H1 (cell line): Measurements from ENCODE around the gene TAF13. TPM values are rescaled to one million over a fixed set of nuclear protein-coding genes. Genes with fewer than 3 reads are reported as not detected.

ENCODE experiments used
- CTCF ChIA-PET: fragments of 300-600 bp; sonication (Branson Sonifier 250); formaldehyde crosslinking; loops from one replicate; lab custom pipeline; 2021; ENCODE audit not compliant: partially characterized antibody; lab: Charles Lee
- POLR2A ChIA-PET: fragments of 300-600 bp; sonication (Branson Sonifier 250); formaldehyde crosslinking; loops from one replicate; lab custom pipeline; 2021; ENCODE audit warnings: inconsistent platforms; ENCODE audit not compliant: partially characterized antibody; lab: Charles Lee
- DNase-seq, 2 experiments: peaks; one replicate each; pipeline versions ENCODE4 v3.0.0 to v3.0.0-alpha.2; 2010 to 2022; ENCODE audit warnings: low spot score in 2 of 2, low read depth in 1 of 2, mixed read lengths in 1 of 2
- FAIRE-seq: peaks from 2 replicates; lab custom pipeline; 2011; peaks lifted over from hg19 to GRCh38; lab: Jason Lieb, UNC
- H2AFZ ChIP-seq: 2 replicates; pipeline ENCODE4 v1.8.1; 2012; ENCODE audit warnings: low read length, inconsistent platforms
- H2AK5ac ChIP-seq: 2 replicates; pipeline ENCODE4 v1.6.1; 2013; ENCODE audit warnings: low read depth, low read length
- H2BK120ac ChIP-seq: replicated peaks from 2 replicates; pipeline ENCODE3; 2013; ENCODE audit warnings: low read depth, low read length, inconsistent platforms
- H2BK12ac ChIP-seq: 2 replicates; pipeline ENCODE4 v1.6.1; 2013; ENCODE audit warnings: low read depth, low read length
- H2BK15ac ChIP-seq: 2 replicates; pipeline ENCODE4 v1.6.1; 2013; ENCODE audit warnings: low read length
- H2BK20ac ChIP-seq: 2 replicates; pipeline ENCODE4 v1.6.1; 2013; ENCODE audit warnings: low read length
- H2BK5ac ChIP-seq: 2 replicates; pipeline ENCODE4 v1.6.1; 2013; ENCODE audit warnings: low read depth, low read length
- H3K14ac ChIP-seq: 2 replicates; pipeline ENCODE4 v1.6.1; 2013; ENCODE audit warnings: inconsistent platforms; ENCODE audit not compliant: insufficient read length
- H3K18ac ChIP-seq: 2 replicates; pipeline ENCODE4 v1.6.1; 2013; ENCODE audit warnings: low read length; ENCODE audit errors: extremely low read depth
- H3K23ac ChIP-seq: 2 replicates; pipeline ENCODE4 v1.6.1; 2013; ENCODE audit warnings: inconsistent platforms; ENCODE audit not compliant: insufficient read length
- H3K23me2 ChIP-seq: 2 replicates; pipeline ENCODE4 v1.6.1; 2013; ENCODE audit warnings: low read depth, low read length
- H3K27ac ChIP-seq: 2 replicates; pipeline ENCODE4 v1.6.1; 2011; ENCODE audit warnings: low read depth, low read length, inconsistent platforms
- H3K27me3 ChIP-seq, 4 experiments: replicated peaks in 1 of 4; 1 replicate in 1 of 4; 2 replicates in 3 of 4; pipeline versions ENCODE4 v1.6.1 to v1.8.1; 2011 to 2013; ENCODE audit warnings: low read length in 3 of 4, mild to moderate bottlenecking in 3 of 4, inconsistent platforms in 2 of 4, mixed read lengths in 2 of 4, moderate library complexity in 1 of 4; ENCODE audit not compliant: control insufficient read depth in 3 of 4, insufficient read depth in 3 of 4; ENCODE audit errors: extremely low read depth in 1 of 4
- H3K36me3 ChIP-seq, 4 experiments: 2 replicates each; pipeline versions ENCODE4 v1.6.1 to v1.8.1; 2011 to 2013; ENCODE audit warnings: mild to moderate bottlenecking in 4 of 4, low read length in 3 of 4, moderate library complexity in 2 of 4, control low read depth in 1 of 4, inconsistent platforms in 1 of 4; ENCODE audit not compliant: insufficient read depth in 4 of 4, control insufficient read depth in 2 of 4
- H3K4ac ChIP-seq: replicated peaks from 2 replicates; pipeline ENCODE3; 2013; ENCODE audit warnings: low read length, low read depth, mixed read lengths, inconsistent platforms; ENCODE audit not compliant: insufficient read length
- H3K4me1 ChIP-seq, 4 experiments: replicated peaks in 1 of 4; 1 replicate in 1 of 4; 2 replicates in 3 of 4; pipeline versions ENCODE4 v1.6.1 to v1.8.1; 2011 to 2013; ENCODE audit warnings: low read length in 3 of 4, inconsistent platforms in 2 of 4, mixed read lengths in 1 of 4; ENCODE audit not compliant: insufficient read depth in 4 of 4, control insufficient read depth in 3 of 4
- H3K4me2 ChIP-seq, 2 experiments: 2 replicates each; pipeline versions ENCODE4 v1.6.1 to v1.8.1; 2011 to 2013; ENCODE audit warnings: low read depth in 2 of 2, low read length in 2 of 2, control low read depth in 1 of 2, inconsistent platforms in 1 of 2, mild to moderate bottlenecking in 1 of 2; ENCODE audit not compliant: insufficient read depth in 1 of 2
- H3K4me3 ChIP-seq, 4 experiments: fragments of 200-600, 300-600 bp in 1 of 4; sonication (generic), shearing (Covaris generic), sonication (Bioruptor Twin) in 1 of 4; 2 replicates each; pipeline versions ENCODE4 v1.5.1 to v1.8.1; 2011 to 2016; ENCODE audit warnings: low read length in 4 of 4, low read depth in 3 of 4, control low read depth in 2 of 4, inconsistent platforms in 2 of 4, mild to moderate bottlenecking in 2 of 4, mixed read lengths in 1 of 4, moderate library complexity in 1 of 4; ENCODE audit not compliant: insufficient read depth in 2 of 4; ENCODE audit errors: extremely low read depth in 1 of 4
- H3K56ac ChIP-seq: replicated peaks from 2 replicates; pipeline ENCODE3; 2013; ENCODE audit warnings: low read depth, mild to moderate bottlenecking, mixed read lengths, low read length, inconsistent platforms; ENCODE audit not compliant: insufficient read length
- H3K79me1 ChIP-seq: 2 replicates; pipeline ENCODE4 v1.6.1; 2013; ENCODE audit warnings: low read depth, low read length, control low read depth
- H3K79me2 ChIP-seq, 2 experiments: 2 replicates each; pipeline versions ENCODE4 v1.6.1 to v1.8.1; 2012 to 2013; ENCODE audit warnings: low read length in 2 of 2, mild to moderate bottlenecking in 2 of 2, inconsistent platforms in 1 of 2; ENCODE audit not compliant: insufficient read depth in 2 of 2, control insufficient read depth in 1 of 2
- H3K9ac ChIP-seq, 4 experiments: replicated peaks in 1 of 4; 1 replicate in 1 of 4; 2 replicates in 3 of 4; pipeline versions ENCODE4 v1.6.1 to v1.8.1; 2011 to 2013; ENCODE audit warnings: low read depth in 3 of 4, low read length in 3 of 4, control low read depth in 2 of 4, mild to moderate bottlenecking in 2 of 4, moderate library complexity in 2 of 4, inconsistent platforms in 1 of 4; ENCODE audit errors: extremely low read depth in 1 of 4
- H3K9me3 ChIP-seq, 2 experiments: 2 replicates each; pipeline versions ENCODE4 v1.6.1 to v1.8.1; 2012 to 2013; ENCODE audit warnings: mild to moderate bottlenecking in 2 of 2, moderate library complexity in 2 of 2, control low read depth in 1 of 2, inconsistent platforms in 1 of 2, low read depth in 1 of 2, low read length in 1 of 2, mixed read lengths in 1 of 2; ENCODE audit not compliant: insufficient read depth in 2 of 2
- H4K20me1 ChIP-seq, 2 experiments: replicated peaks in 1 of 2; 2 replicates each; pipeline versions ENCODE3 to v1.8.1; 2011 to 2013; ENCODE audit warnings: inconsistent platforms in 2 of 2, low read length in 2 of 2, mild to moderate bottlenecking in 1 of 2; ENCODE audit not compliant: insufficient read depth in 2 of 2, control insufficient read depth in 1 of 2
- H4K5ac ChIP-seq: 2 replicates; pipeline ENCODE4 v1.6.1; 2013; ENCODE audit warnings: low read length, low read depth, mixed read lengths, inconsistent platforms; ENCODE audit not compliant: insufficient read length
- H4K8ac ChIP-seq: 2 replicates; pipeline ENCODE4 v1.8.0; 2013; ENCODE audit warnings: mild to moderate bottlenecking, moderate library complexity, low read length, inconsistent platforms; ENCODE audit not compliant: insufficient read depth; ENCODE audit errors: extremely low read depth
- H4K91ac ChIP-seq: replicated peaks from 2 replicates; pipeline ENCODE3; 2013; ENCODE audit warnings: low read length, mixed read lengths, inconsistent platforms; ENCODE audit not compliant: insufficient read length
- CTCF ChIP-seq, 3 experiments: IDR thresholded peaks; 1 replicate in 2 of 3; 2 replicates in 1 of 3; pipeline versions ENCODE4 v1.5.1 to v1.6.1; 2011; ENCODE audit warnings: low read length in 3 of 3, mild to moderate bottlenecking in 3 of 3, inconsistent platforms in 2 of 3, low read depth in 1 of 3, moderate library complexity in 1 of 3; ENCODE audit not compliant: insufficient read depth in 1 of 3; ENCODE audit errors: control extremely low read depth in 1 of 3
- GTF2F1 ChIP-seq: IDR thresholded peaks from 2 replicates; pipeline ENCODE4 v1.6.1; 2012; ENCODE audit warnings: low read depth, low read length, improper control_type of control experiment, borderline replicate concordance
- KDM4A ChIP-seq: IDR thresholded peaks from one replicate; pipeline ENCODE4 v1.7.1; 2012; ENCODE audit warnings: low read depth, mild to moderate bottlenecking, moderate library complexity, low read length, inconsistent platforms; ENCODE audit not compliant: severe bottlenecking
- SUZ12 ChIP-seq: fragments of 200-600 bp; sonication (generic); IDR thresholded peaks from 2 replicates; pipeline ENCODE4 v1.6.1; 2012; ENCODE audit warnings: mild to moderate bottlenecking, inconsistent platforms, low read length, moderate library complexity, mixed read lengths
- TCF12 ChIP-seq: IDR thresholded peaks from 2 replicates; pipeline ENCODE4 v1.6.1; 2011; ENCODE audit warnings: low read depth, mild to moderate bottlenecking, low read length
- USF2 ChIP-seq: IDR thresholded peaks from 2 replicates; pipeline ENCODE4 v1.6.1; 2011; ENCODE audit warnings: low read length, improper control_type of control experiment
- WGBS, 2 experiments: shearing (Covaris generic) in 1 of 2; methylation state at CpG; one replicate each; pipeline versions ENCODE4 v1.1.6 to v1.1.7; 2013 to 2015; ENCODE audit warnings: low lambda C conversion rate in 2 of 2, mixed read lengths in 2 of 2, inconsistent platforms in 1 of 2, low coverage in 1 of 2, missing lambda C conversion rate in 1 of 2; ENCODE audit not compliant: insufficient replicate concordance in 2 of 2, insufficient coverage in 1 of 2, insufficient read length in 1 of 2; ENCODE audit errors: extremely low coverage in 1 of 2, missing lambda C conversion rate in 1 of 2; 5-methylcytosine and 5-hydroxymethylcytosine counted together
- polyA plus RNA-seq, 7 experiments: library from polyadenylated mRNA; depleted of rRNA in 3 of 7; stranded (reverse) in 5 of 7; unstranded in 2 of 7; fragments of >200 nt in 5 of 7; fragments of 200-250 nt in 2 of 7; gene quantifications; 1 replicate in 5 of 7; 2 replicates in 1 of 7; 4 replicates in 1 of 7; pipeline versions ENCODE4 v1.2.1 to v1.2.3, GENCODE V29; 2011 to 2013; ENCODE audit warnings: missing spikeins in 2 of 7, mixed read lengths in 2 of 7
- total RNA-seq: library from RNA; stranded (reverse); fragmentation: NEBNext Ultra II Directional; extraction: Animal tissue kit (Norgen Biotek cat#: 25700); gene quantifications from 2 replicates; pipeline ENCODE4 v1.2.1, GENCODE V29; 2021

The TAF13 gene
- total and polyA plus RNA-seq, 2 of the 8 experiments (the other 6 are each of a cell fraction or from before 2014, with no cell fraction given) = 13.1 to 41.7 TPM

GRCh38 chr1:109090196-109091077 is 14.6 kb upstream of the TAF13 start, which contains the start of gene TMEM167B:
Gene TMEM167B (plus strand): TSS chr1:109090764. CDS start chr1:109090873, 109 bp downstream.
- Histone ChIP-seq H3K36me3 (peaks cover 0 to 7% (median 2%) of the 10 kb centered on the region in 4 experiments; a peak in 3 of 8 replicates), H2BK120ac (no peak within 1 kb of the TSS), H4K5ac (peak within 1 kb of the TSS; percentile 91), H2BK5ac (no peak within 1 kb of the TSS; the same call in 1 of the 2 replicates), H3K18ac (peak within 1 kb of the TSS; percentile 71; the same call in 1 of the 2 replicates), H3K4me1 (peaks cover 0 to 5% (median 0%) of the 10 kb centered on the region in 4 experiments; a peak in 2 of 7 replicates), H3K23me2 (no peaks in the 10 kb centered on the region), H4K20me1 (peaks cover 0 to 2% of the 10 kb centered on the region in 2 experiments), H3K4me2 (peak within 1 kb of the TSS; percentile 55 to 74), H2BK20ac (no peak within 1 kb of the TSS; the same call in 1 of the 2 replicates), H4K91ac (no peak within 1 kb of the TSS), H3K23ac (no peak within 1 kb of the TSS), H3K56ac (peak within 1 kb of the TSS; percentile 8), H3K27me3 (no peaks in the 10 kb centered on the region), H3K79me1 (no peaks in the 10 kb centered on the region), H2BK12ac (0 out of 2 replicates have a peak within 1 kb of the TSS, but pooled peaks have one; percentile 7), H3K14ac (no peak within 1 kb of the TSS), H3K4ac (no peak within 1 kb of the TSS), H3K27ac (peak within 1 kb of the TSS; percentile 60), H4K8ac (peak within 1 kb of the TSS; percentile 75), H3K79me2 (peaks cover 0 to 16% of the 10 kb centered on the region in 2 experiments; a peak in 3 of 4 replicates), H3K9ac (peak within 1 kb of the TSS; percentile 40 to 69 (median 64)), H3K9me3 (no peaks in the 10 kb centered on the region), H2BK15ac (no peak within 1 kb of the TSS), H3K4me3 (peak within 1 kb of the TSS; percentile 63 to 87 (median 76)), H2AFZ (peak within 1 kb of the TSS; percentile 82), H2AK5ac (no peak within 1 kb of the TSS)
- no peak for FAIRE-seq
- WGBS, 2 experiments = 19% methylated on average over 53 of the region's 67 CpGs; no CpG with 5 or more reads in 1 of the 2 experiments
- POLR2A ChIA-PET = interaction anchor here (0.7 to 11.9 kb wide), 10 partner anchors 8 to 124 kb away, joined by 3 to 99 read pairs (median 4); partner anchors contain the start of gene TAF13
- CTCF ChIA-PET = interaction anchor here (0.9 to 3.6 kb wide), 5 partner anchors 9 to 193 kb away, joined by 3 to 20 read pairs (median 3); no protein-coding TSS in a partner anchor
- peak; percentile 78 to 89 for DNase-seq
- no peak for TF ChIP-seq TCF12
- TF ChIP-seq CTCF (IDR thresholded peaks at IDR 0.05; ENCODE audit: control extremely low read depth in 1 of 3, insufficient read depth in 1 of 3, low read depth in 1 of 3, low read length in 3 of 3) = no peak
- no peak for TF ChIP-seq USF2
- no peak for TF ChIP-seq KDM4A
- TF ChIP-seq SUZ12 = no peak
- no peak for TF ChIP-seq GTF2F1
